NCI-H748 (cell line): Measurements from ENCODE around the gene IL1B.

Experiments
- DNase-seq: peaks from one replicate; lab custom pipeline; 2025; ENCODE audit not compliant: unreplicated experiment; lab: John Stamatoyannopoulos, UW

IL1B gene

DNA sequence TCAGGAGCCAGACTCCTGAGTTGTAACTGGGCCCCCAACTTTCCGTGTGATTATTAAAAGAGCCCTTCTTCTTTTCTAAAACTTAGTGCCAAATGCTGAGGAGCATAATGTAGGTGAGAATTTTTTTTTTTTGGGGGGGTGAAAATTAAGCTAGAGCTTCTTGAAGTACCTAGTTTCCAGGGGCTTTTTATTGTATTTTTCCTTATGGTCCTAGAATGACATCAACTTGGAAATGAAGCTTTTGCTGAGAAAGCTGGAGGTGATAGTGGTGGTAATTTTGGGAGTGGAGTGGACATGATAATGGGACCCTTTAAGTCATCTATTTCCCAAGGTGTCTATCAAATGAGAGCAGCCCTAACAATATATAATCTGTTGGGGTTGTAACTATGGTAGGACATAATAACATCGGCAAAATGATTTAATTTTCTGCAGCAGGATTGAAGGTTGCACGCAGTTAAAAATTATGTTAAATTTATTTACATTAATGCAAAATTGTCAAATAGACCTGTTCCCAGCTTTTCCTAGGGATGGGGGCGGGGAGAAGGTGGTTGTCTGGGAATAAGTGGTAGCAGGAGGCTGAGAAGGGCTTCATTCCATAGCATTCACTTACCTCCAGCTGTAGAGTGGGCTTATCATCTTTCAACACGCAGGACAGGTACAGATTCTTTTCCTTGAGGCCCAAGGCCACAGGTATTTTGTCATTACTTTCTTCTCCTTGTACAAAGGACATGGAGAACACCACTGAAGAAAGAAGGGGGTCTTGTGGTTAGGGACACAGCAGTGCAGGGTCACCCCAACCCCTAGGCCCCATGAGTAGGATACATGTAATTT is 5.7 kb downstream of the IL1B start:
- DNase-seq: no peak

DNA sequence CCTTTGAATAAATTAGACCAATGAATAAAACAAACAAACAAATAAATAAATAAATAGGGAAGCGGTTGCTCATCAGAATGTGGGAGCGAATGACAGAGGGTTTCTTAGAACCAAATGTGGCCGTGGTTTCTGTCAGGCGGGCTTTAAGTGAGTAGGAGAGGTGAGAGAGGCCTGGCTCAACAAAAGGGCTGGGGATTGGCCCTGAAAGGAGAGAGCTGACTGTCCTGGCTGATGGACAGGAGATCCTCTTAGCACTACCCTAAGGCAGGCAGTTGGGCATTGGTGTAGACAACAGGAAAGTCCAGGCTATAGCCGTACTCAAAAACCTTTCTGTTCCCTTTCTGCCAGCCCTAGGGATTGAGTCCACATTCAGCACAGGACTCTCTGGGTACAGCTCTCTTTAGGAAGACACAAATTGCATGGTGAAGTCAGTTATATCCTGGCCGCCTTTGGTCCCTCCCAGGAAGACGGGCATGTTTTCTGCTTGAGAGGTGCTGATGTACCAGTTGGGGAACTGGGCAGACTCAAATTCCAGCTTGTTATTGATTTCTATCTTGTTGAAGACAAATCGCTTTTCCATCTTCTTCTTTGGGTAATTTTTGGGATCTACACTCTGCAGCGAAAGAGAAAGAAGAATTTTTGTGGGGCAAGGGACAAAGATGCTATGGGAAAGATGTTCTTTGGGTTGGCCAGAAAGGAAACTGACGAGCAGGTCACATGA is 6.5 kb downstream of the IL1B start:
- no peak for DNase-seq

DNA sequence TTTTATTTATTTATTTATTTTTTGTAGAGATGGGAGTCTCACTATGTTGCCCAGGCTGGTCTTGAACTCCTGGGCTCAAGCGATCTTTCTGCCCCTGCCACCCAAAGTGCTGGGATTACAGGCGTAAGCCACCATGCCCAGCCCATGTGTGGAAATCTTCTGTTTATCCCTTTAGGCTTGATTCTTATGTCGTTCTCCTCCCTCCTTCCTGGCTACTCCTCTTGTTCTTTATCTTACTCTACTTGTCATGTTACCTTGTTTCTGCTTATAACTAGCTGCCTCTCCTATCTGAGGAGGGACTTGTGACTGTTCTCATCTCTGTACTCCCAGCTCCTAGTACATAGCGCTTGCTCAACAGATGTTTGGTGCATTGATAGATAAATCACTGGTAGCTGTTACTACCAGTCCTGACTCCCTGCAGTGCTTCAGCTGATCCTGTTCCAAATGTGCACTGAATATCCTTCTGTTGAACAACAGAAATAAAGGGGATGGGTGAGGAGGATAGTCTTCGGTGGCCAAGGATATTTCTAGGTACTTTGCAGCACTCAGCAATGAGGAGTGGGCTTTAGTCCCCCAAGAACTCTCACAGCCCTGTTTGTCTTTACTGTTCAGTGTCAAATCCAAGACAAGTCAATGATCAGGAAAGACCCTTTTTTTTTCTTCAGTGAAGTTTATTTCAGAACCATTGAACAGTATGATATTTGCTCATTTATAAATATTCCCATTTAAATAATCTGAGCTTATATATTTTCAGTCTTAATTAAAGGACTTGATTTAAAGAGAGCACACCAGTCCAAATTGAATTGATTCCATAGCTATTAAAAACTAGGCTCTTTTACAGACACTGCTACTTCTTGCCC is 7.2 kb downstream of the IL1B start:
- DNase-seq: no peak

DNA sequence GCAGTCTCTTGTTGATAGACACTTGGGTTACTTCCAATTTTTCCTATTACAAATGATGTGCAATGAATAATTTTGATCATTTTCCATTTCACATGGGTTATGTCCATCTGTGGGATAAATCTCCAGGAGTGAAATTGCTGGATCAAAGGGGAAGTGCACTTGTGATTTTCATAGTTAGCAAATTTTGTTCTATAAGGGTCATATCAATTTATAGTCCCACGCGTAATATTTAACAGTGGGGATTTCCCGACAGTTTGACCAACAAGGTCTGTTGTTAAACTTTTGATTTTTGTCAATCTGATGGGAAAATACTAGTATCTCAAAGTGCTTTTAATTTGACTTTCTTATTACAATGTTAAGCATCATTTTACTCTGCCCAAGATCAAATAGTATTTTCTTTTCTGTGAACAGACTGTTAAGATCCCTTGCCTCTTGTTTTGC is 8.3 kb downstream of the IL1B start:
- no peak for DNase-seq

DNA sequence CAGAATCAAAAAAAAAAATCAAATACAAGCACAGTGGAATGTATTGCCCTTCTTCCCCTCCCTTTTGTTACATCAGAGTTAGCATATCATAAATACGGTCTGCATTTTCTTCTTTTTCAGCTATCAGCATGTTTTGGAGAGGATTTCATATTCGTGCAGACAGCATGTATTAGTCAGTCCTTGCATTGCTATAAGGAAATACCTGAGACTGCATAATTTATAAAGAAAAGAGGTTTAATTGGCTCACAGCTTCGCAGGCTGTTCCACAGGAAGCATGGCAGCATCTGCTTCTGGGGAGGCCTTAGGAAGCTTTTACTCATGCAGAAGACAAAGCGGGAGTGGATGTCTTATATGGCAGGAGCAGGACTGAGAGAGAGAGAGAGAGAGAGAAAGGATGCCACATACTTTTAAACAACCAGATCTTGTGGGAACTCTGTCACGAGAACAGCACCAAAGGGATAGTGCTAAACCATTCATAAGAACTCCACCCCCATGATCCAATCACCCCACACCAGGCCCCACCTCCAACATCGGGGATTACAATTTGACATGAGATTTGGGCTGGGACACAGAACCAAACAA is 8.9 kb downstream of the IL1B start:
- no peak for DNase-seq

DNA sequence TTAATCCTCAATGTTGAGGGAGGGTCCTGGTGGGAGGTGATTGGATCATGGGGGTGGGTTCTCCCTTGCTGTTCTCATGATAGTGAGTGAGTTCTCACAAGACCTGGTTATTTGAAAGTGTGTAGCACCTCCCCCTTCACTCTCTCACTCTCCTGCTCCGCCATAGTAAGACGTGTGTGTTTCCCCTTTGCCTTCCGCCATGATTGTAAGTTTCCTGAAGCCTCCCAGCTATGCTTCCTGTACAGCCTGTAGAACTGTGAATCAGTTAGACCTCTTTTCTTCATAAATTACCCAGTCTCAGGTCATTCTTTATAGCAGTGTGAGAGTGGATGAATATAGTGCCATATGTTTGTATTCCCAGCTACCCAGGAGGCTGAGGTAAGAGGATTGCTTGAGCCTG is 9.6 kb downstream of the IL1B start:
- no peak for DNase-seq

DNA sequence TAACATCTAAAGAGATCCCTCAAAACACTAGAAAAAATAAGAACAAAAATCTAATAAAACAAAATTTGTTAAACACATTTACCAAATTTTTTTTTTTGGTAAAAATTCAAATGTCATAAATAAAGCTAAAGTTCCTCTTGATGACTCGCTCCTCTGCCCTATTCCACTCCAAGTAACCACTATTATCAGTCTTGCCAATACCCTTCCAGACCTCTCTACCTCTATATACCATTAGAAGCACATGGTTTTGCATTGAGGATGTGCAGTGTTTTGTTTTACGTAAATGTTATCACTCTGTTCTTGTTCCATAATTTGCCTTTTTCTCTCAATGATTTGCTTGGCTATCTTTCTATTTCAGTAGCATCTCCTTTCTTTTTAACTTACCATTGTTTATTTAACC is 10.9 kb downstream of the IL1B start:
- DNase-seq: no peak

DNA sequence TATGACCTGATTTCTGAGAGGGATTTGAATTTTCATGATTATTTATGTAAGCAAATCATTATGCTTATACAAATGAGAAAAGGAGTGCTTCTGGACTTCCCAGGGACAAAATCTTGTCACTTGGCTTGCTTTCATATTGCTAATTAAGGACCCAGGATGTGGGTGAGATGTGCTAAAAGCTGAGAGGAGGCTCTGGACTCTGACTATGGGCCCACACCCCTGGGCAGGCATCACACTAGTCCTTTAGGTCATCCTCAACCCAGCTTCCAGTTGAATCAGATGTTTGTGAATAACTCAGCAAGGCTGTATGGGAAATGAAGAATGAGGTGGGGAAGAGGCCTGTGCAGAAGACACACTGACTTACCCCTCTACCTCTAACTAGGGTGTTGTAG is 11.9 kb downstream of the IL1B start:
- no peak for DNase-seq

DNA sequence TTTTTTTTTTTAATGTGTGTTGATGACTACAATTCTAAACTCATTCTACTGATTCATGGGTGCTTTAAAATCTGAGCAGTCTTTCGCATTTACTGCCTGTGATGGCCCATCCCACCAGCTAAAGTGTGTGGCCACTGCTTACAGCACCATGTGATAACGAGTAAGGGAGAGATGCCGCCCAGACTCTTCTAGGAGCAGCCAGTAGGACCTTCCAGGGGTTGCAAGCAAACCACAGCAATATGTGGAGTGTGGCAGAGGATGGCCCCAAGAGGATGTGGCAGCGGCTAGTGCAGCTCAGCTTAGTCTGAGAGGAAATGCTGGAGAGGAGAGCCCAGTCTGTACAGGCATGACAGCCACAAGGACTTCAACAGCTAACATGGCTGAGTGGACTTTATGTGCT is 14.9 kb downstream of the IL1B start:
- no peak for DNase-seq

DNA sequence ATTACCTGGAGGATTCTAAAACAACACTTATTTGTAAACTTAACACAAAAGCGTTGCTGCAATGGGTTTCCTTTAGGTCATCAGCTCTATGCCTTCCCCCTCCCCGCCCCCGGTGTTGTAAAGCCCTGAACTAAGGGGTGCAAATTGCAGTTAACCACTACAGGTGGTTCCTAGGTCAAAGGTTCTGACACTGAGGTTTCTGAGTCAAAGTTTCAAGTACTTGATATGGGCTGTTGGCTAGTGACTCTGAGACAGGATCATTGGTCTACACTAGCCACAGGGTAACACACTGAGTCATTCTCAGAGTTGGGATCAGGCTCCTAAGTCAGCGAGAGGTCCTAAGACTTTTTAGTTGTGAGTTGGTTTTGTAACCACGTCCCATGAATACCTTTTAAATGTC is 15.4 kb downstream of the IL1B start:
- no peak for DNase-seq

DNA sequence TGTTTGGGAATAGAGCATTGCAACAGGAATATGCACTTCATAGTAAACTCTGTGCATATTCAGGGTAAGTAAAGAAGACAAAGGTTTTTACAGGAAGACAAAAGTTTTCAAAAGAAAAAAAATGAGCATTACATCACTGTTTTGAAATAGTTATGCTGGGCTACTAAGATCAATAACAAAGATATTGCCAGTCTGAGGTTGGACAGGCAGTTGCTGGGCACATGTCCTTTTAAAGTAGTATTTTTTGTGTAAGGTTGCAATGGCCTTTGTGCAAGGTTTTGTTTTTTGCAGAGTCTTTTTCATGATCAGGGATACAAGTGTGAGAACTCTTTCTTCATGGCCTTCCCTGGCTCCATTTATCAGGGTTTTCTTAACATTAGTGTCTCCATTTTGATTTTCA is 16.2 kb downstream of the IL1B start:
- DNase-seq: no peak

DNA sequence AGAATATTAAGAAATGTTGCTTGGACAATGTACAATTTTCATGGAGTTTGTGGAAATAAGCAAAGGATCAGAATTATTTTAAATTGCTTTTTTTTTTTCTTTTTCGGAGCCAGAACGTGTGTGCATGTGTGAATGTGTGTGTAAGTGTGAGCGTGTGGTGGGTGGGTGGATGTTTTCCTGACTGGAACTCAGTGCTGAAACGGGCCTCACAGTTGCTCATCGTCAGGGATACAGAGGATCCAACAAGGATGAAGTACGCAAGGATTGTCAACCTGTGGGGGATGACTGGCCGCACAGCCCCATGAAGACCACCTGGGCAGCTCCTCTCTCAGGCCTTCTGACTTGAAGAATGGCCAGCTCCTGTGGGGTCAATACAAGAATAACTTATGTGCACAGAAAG is 17.5 kb downstream of the IL1B start:
- DNase-seq: no peak

DNA sequence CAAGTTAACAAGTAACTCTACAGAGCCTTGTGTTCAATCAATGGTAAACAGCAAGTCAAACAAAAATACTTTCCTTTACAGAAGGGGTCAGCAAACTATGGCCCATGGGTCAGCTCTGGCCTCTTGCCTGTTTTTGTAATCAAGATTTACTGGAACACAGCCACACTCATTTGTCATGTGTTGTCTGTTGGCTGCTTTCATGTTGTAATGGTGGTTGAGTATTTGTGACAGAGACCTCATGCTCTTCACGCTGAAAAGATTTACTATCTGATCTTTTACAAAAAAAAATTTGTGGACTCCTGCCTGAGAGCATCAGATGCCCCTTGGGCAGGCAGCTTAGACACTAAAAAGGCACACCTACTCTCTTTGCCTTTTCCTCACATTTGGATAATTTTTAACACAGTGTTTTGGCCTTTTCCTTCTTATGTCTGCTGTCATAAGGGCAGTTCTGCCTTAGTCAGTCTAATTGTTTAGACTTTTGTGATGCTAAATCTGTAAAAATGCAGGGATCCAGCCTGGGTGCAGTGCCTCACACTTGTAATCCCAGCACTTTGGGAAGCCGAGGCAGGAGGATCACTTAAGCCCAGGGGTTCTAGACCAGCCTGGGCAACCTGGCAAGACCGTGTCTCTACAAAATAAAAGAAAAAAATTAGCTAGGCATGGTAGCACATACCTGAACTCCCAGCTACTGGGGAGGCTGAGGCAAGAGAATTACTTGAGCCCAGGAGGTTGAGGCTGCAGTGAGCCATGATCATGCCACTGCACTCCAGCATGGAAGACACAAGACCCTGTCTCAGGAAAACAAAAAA is 18.3 kb downstream of the IL1B start:
- DNase-seq: no peak

DNA sequence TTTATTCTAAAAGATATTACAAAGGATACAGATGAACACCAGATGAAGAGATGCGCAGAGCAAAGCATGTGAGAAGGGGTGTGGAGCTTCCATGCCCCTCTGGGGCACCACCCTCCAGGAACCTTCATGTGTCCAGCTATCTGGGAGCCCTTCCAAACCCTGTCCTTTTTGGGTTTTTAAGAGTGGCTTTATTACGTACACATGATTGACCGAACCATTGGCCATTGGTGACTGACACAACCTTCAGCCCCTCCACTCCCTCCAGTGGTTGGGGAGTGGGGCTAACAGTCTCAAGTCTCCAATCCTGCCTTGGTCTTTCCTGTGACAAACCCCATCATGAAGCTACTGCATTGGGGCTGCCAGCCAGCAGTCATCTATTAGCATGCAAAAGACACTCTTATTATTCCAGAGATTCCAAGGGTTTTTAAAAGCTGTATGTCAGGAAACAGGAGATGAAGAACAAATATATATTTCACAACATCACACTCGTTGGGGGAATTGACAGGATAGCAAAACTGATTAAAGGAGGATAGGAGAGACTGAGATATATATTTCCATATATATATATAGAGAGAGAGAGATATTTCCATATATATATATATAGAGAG is 19.4 kb downstream of the IL1B start:
- DNase-seq: no peak

DNA sequence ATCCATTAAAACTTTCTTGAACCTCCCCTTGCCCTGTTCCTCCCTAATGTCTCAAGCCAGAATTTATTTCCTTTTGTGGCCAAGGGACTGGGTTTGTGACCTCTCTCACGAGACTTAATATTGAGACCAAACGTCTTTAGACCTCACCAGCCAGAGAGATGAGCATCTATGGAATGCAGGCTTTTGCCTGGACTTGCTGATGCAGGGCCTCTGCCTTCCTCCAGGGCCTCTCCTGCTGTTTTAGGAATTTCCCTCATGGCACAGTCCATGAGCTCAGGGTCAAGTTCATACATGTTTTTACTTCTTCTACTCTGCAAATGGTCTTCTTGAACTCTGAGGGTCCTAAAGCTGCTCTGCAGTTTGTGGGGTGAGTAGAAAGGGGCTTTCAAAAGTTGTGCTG is 22.3 kb downstream of the IL1B start:
- no peak for DNase-seq

DNA sequence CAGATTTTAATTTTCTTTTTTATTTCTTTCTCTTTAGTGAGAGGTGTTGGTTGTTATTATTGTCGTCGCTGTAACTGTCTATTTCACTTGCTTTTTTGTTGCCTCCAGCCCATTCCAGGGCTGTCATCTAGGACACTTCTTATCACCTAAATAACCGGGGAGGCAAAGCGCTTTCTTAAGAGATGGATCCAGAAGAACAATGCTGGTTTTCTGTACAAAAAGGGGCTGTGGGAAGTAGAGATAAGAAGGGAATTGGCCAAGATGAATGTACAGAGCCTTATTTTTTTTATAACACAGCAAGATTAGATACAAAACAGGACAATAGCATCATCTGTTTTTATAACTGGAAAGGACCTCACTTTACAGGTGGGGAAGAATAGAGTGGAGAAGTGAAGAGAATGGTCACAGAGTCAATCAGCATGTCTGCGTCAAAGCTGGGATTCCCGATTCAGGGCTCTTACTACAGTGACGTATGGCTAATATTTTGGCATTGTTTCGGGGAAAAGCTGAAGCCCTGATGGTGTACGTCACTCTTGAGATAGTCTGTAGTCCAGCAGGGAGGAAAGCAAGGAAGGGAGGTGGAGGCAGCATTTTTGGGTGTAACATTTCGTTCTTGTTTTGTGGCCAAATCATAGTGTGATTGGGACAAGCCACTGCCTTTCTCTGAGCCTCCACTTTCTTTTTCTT is 23.2 kb downstream of the IL1B start:
- no peak for DNase-seq

DNA sequence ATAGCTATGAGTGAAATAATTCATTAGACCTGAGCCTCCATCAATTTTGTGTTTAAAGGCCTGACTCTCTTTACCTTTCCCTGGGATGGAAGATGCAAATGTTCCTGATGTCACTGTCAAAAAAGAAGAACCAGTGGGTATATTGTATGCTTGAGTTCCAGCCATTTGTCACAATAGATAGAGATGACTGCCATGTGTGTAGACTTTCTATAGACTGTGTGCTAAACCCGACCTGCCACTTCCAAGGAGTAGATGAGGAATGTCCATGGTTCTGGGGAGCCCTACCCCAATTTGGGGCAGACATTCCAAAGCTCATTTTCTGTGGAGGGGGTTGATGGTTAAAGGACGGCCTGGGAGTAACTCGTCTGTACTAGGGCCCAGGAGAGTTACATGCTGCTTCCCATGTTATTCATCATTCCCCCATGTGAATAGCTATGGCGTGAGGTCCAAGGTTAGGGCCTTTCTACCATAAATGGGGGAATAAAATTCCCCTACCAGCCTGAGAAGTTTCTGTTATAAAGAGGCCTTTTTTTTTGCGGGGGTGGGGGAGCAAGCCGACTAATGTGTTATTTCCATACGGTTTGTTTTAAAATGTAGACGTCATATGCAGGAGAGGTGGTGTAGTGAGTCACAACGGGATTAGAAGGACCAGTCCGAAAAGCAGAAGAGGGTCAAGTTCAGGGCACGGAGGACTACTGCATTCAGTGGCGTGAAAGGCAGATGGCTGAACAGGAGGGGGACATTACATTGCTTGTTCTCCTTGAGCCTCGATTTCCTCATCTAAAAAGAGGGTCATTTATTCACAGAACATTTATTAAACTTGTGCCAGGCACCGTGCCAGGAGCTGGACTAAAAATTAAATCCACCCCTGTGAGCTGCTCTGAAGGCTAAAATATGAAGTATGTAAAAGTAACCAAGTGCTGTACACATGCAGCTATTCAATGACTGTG is 24.0 kb downstream of the IL1B start:
- no peak for DNase-seq

DNA sequence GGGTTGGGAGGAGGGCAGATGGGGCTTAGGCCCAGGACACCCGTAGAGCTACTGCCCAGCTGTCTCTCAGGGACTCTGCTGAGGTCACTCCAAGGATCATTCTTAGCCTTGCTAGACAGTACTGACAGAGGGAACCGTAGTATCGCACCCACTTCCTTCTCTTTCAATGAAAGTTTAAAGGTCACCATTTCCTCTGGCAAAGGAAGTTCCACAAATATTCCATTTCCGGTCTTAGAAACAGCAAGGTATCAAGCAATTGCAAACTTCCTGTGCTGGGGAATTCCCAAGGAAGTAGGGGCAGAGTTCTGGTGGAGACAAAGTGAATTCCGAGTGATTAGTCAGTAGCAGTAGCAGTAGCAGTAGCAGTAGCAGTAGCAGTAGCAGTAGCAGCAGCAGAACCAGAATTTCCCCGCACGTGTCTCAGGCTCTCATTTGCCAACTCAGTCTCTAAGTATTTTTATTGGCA is 24.7 kb downstream of the IL1B start:
- DNase-seq: no peak
